Adrenal gland (tissue), 5 donors: Measurements from ENCODE around the gene FRK.

Experiments
- CTCF ChIP-seq, 6 experiments: fragments of 450-650 bp in 4 of 6; fragments of 200-600 bp in 2 of 6; sonication (generic) in 1 of 6; IDR thresholded peaks; 1 replicate in 5 of 6; 2 replicates in 1 of 6; pipeline versions ENCODE4 v1.5.1 to v1.8.0; 2016 to 2021; ENCODE audit warnings: antibody characterized with exemption in 6 of 6, mild to moderate bottlenecking in 2 of 6, moderate library complexity in 1 of 6
- POLR2A ChIP-seq, 2 donors: fragments of 450-650 bp; IDR thresholded peaks; one replicate each; pipeline ENCODE4 v1.6.1; 2017; ENCODE audit warnings: antibody characterized with exemption in 2 of 2, mild to moderate bottlenecking in 2 of 2, moderate library complexity in 1 of 2
- donor health status: DM: no; HTN: no; CAD: no.

GRCh38 chr6:116030770-116031169 lies 29.9 kb downstream of the FRK start:
- no peak for TF ChIP-seq POLR2A (IDR thresholded peaks at IDR 0.05)
- TF ChIP-seq CTCF (IDR thresholded peaks at IDR 0.05) = no peak
